GM12878 (cell line): Measurements from ENCODE around the gene RELL2. TPM values are rescaled to one million over a fixed set of nuclear protein-coding genes. Genes with fewer than 3 reads are reported as not detected.

Experiments used
- CBFB ChIP-seq: IDR thresholded peaks from 2 replicates; pipeline ENCODE4 v1.6.1; 2016; ENCODE audit warnings: antibody characterized with exemption, low read depth
- CBX5 ChIP-seq: sonication (generic); IDR thresholded peaks from 2 replicates; pipeline ENCODE4 v1.6.1; 2016; ENCODE audit warnings: low read depth, moderate library complexity, mild to moderate bottlenecking, inconsistent platforms
- ELK1 ChIP-seq: IDR thresholded peaks from 2 replicates; pipeline ENCODE4 v1.6.1; 2012; ENCODE audit warnings: low read depth, low read length, improper control_type of control experiment
- IRF4 ChIP-seq: IDR thresholded peaks from 2 replicates; pipeline ENCODE4 v1.6.1; 2011; ENCODE audit warnings: low read depth, low read length
- MYC ChIP-seq: IDR thresholded peaks from 2 replicates; pipeline ENCODE4 v1.6.1; 2011; ENCODE audit warnings: mild to moderate bottlenecking, low read length, moderate library complexity, inconsistent platforms; ENCODE audit not compliant: insufficient read depth, insufficient replicate concordance, insufficient read length, severe bottlenecking
- NR2F1 ChIP-seq: fragments of 450-650 bp; conservative IDR thresholded peaks from 2 replicates; pipeline ENCODE4 v1.6.1; 2017; ENCODE audit warnings: mild to moderate bottlenecking
- POLR2AphosphoS2 ChIP-seq: IDR thresholded peaks from 2 replicates; pipeline ENCODE4 v1.6.1; 2011; ENCODE audit warnings: low read depth, mild to moderate bottlenecking, low read length, improper control_type of control experiment, moderate library complexity
- RCOR1 ChIP-seq: conservative IDR thresholded peaks from 2 replicates; pipeline ENCODE4 v1.6.1; 2012; ENCODE audit warnings: low read depth, low read length, improper control_type of control experiment
- RELA ChIP-seq: fragments of 450-650 bp; IDR thresholded peaks from 2 replicates; pipeline ENCODE4 v1.8.0; 2014; ENCODE audit warnings: borderline replicate concordance; ENCODE audit not compliant: partially characterized antibody
- REST ChIP-seq: IDR thresholded peaks from 2 replicates; pipeline ENCODE4 v1.6.1; 2012; ENCODE audit warnings: mild to moderate bottlenecking, low read depth, low read length
- SPI1 ChIP-seq: IDR thresholded peaks from 2 replicates; pipeline ENCODE4 v1.6.1; 2011; ENCODE audit warnings: low read depth, mild to moderate bottlenecking, low read length, moderate library complexity, borderline replicate concordance; ENCODE audit not compliant: insufficient read depth
- STAT1 ChIP-seq: fragments of 450-650 bp; conservative IDR thresholded peaks from 2 replicates; pipeline ENCODE4 v1.6.1; 2014; ENCODE audit warnings: antibody characterized with exemption, mild to moderate bottlenecking
- TARDBP ChIP-seq: IDR thresholded peaks from 2 replicates; pipeline ENCODE4 v1.6.1; 2016; ENCODE audit warnings: borderline replicate concordance
- TBL1XR1 ChIP-seq: IDR thresholded peaks from 2 replicates; pipeline ENCODE4 v1.6.1; 2012; ENCODE audit warnings: low read depth, low read length, improper control_type of control experiment
- ZBED1 ChIP-seq: IDR thresholded peaks from 2 replicates; pipeline ENCODE4 v1.6.1; 2016; ENCODE audit warnings: borderline replicate concordance
- ZBTB33 ChIP-seq: fragments of 450-650 bp; IDR thresholded peaks from 2 replicates; pipeline ENCODE4 v1.6.1; 2017; ENCODE audit warnings: mild to moderate bottlenecking
- ZNF207 ChIP-seq: fragments of 450-650 bp; IDR thresholded peaks from 2 replicates; pipeline ENCODE4 v1.6.1; 2014; ENCODE audit warnings: antibody characterized with exemption, mild to moderate bottlenecking, borderline replicate concordance
- ZNF622 ChIP-seq: fragments of 450-650 bp; IDR thresholded peaks from 2 replicates; pipeline ENCODE4 v1.6.1; 2017; ENCODE audit warnings: mild to moderate bottlenecking, inconsistent platforms
- ZNF687 ChIP-seq: fragments of 450-650 bp; IDR thresholded peaks from 2 replicates; pipeline ENCODE4 v1.6.1; 2017; ENCODE audit warnings: mild to moderate bottlenecking, moderate library complexity
- polyA plus RNA-seq, 11 experiments: library from polyadenylated mRNA; depleted of rRNA in 4 of 11; unstranded in 6 of 11; stranded (reverse) in 5 of 11; fragments of >200 nt; fragmentation: Nextera tagmentation in 4 of 11; fragmentation: Illumina TruSeq in 1 of 11; extraction: Ambion mirVana in 4 of 11; extraction: Trizol in 1 of 11; gene quantifications; 1 replicate in 1 of 11; 2 replicates in 10 of 11; pipeline versions ENCODE4 v1.2.1 to v1.2.3, GENCODE V29; 2011 to 2016; ENCODE audit warnings: inconsistent platforms in 2 of 11, missing spikeins in 2 of 11, low read depth in 1 of 11
- total RNA-seq, 4 experiments: library from RNA; depleted of rRNA in 3 of 4; stranded (reverse); fragments of >200 nt in 3 of 4; fragmentation: Illumina TruSeq in 1 of 4; extraction: Trizol in 1 of 4; gene quantifications; 2 replicates each; pipeline versions ENCODE4 v1.2.1 to v1.2.3, GENCODE V29; 2013 to 2021

RELL2 gene
- total and polyA plus RNA-seq, 10 of the 15 experiments (the other 5 are each of a cell fraction or from before 2014, with no cell fraction given): 0.23 to 21.4 (median 7.1) TPM

GRCh38 chr5:141618804-141619554, 17.8 kb upstream of the RELL2 start, which contains the start of gene DIAPH1 (continued):
- peak; percentile 55; the same call in 1 of the 2 replicates for TF ChIP-seq SPI1
- no peak for TF ChIP-seq REST
- 0 out of 2 replicates have a peak, but pooled peaks have one; percentile 29 for TF ChIP-seq ZNF687
- no peak for TF ChIP-seq RCOR1
- TF ChIP-seq TBL1XR1: peak; percentile 77
- peak; percentile 65; the same call in 1 of the 2 replicates for TF ChIP-seq POLR2AphosphoS2
- TF ChIP-seq ZBTB33: no peak; the same call in 1 of the 2 replicates
- peak; percentile 95 for TF ChIP-seq MYC
- TF ChIP-seq ELK1: peak; percentile 91
- TF ChIP-seq ZBED1: no peak
- TF ChIP-seq CBX5: peak; percentile 87; the same call in 1 of the 2 replicates
- TF ChIP-seq RELA: peak; percentile 56
- peak; percentile 97 for TF ChIP-seq ZNF207
- TF ChIP-seq ZNF622: no peak
- peak; percentile 85 for TF ChIP-seq NR2F1
- peak; percentile 71; the same call in 1 of the 2 replicates for TF ChIP-seq IRF4
- 0 out of 2 replicates have a peak, but pooled peaks have one; percentile 78 for TF ChIP-seq TARDBP
- TF ChIP-seq STAT1: 0 out of 2 replicates have a peak, but pooled peaks have one; percentile 65
- peak; percentile 75 for TF ChIP-seq CBFB
